HepG2 (cell line): ENCODE results near the gene CLEC4M. TPM values are rescaled to one million over a fixed set of nuclear protein-coding genes. Genes with fewer than 3 reads are reported as not detected.

ENCODE experiments used
- ATAC-seq: fragments of 200-7000 bp; cut with Tn5 transposase; 3 replicates; pipeline ENCODE4 v1.9.1; 2020; ENCODE audit warnings: mild to moderate bottlenecking, moderate library complexity
- BruUV-seq: library from RNA; stranded (reverse); fragments of 400-500 nt; replicated peaks from 2 replicates; lab custom pipeline; 2021; lab: Mats Ljungman, UMichigan
- CTCF ChIA-PET: fragments of 300-600 bp; formaldehyde crosslinking; extraction: SDS; loops from one replicate; lab custom pipeline; 2021; ENCODE audit warnings: low total read pairs, inconsistent platforms, low intra/inter-chr PET ratio; lab: Yijun Ruan, JAX
- POLR2A ChIA-PET: fragments of 350-600 bp; sonication (Branson Sonifier 250); formaldehyde crosslinking; loops from one replicate; lab custom pipeline; 2020; ENCODE audit warnings: antibody characterized with exemption, inconsistent platforms; lab: Yijun Ruan, JAX
- DNase-seq: peaks from one replicate; pipeline ENCODE4 v3.0.0-alpha.2; 2015; ENCODE audit warnings: low spot score
- FAIRE-seq: peaks from 3 replicates; lab custom pipeline; 2011; peaks lifted over from hg19 to GRCh38; lab: Jason Lieb, UNC
- H2AFZ ChIP-seq: one replicate; pipeline ENCODE4 v1.6.1; 2011; ENCODE audit warnings: low read length, inconsistent platforms
- H3K27ac ChIP-seq: fragments of 300-600 bp; 3 replicates; pipeline ENCODE4 v1.8.0; 2011; ENCODE audit warnings: mixed run types, mild to moderate bottlenecking, mixed read lengths, low read length, inconsistent platforms; ENCODE audit not compliant: insufficient read depth; ENCODE audit errors: extremely low read length
- H3K27me3 ChIP-seq, 2 experiments: fragments of 200-600 bp in 1 of 2; 2 replicates in 1 of 2; 3 replicates in 1 of 2; pipeline versions ENCODE4 v1.6.0 to v1.8.0; 2011; ENCODE audit warnings: low read length in 2 of 2, mild to moderate bottlenecking in 2 of 2, moderate library complexity in 2 of 2, inconsistent platforms in 1 of 2; ENCODE audit not compliant: insufficient read depth in 2 of 2, control insufficient read depth in 1 of 2
- H3K36me3 ChIP-seq, 2 experiments: fragments of 200-600 bp in 1 of 2; replicated peaks in 1 of 2; 2 replicates in 1 of 2; 3 replicates in 1 of 2; pipeline versions ENCODE4 v1.5.1 to v1.8.0; 2011; ENCODE audit warnings: low read length in 2 of 2, inconsistent platforms in 1 of 2; ENCODE audit not compliant: insufficient read depth in 2 of 2, control insufficient read depth in 1 of 2
- H3K4me1 ChIP-seq: 2 replicates; pipeline ENCODE4 v1.5.1; 2012; ENCODE audit warnings: low read length, inconsistent platforms; ENCODE audit not compliant: insufficient read depth
- H3K4me2 ChIP-seq: 2 replicates; pipeline ENCODE4 v1.6.0; 2011; ENCODE audit warnings: low read depth, low read length, inconsistent platforms
- H3K4me3 ChIP-seq, 3 experiments: fragments of 200-600 bp in 1 of 3; sonication (generic), shearing (Covaris generic) in 1 of 3; replicated peaks in 1 of 3; 2 replicates each; pipeline ENCODE4 v1.5.1; 2011 to 2016; ENCODE audit warnings: low read length in 3 of 3, inconsistent platforms in 2 of 3, low read depth in 2 of 3, mild to moderate bottlenecking in 2 of 3, control low read depth in 1 of 3, mixed read lengths in 1 of 3; ENCODE audit not compliant: insufficient read depth in 1 of 3
- H3K79me2 ChIP-seq: one replicate; pipeline ENCODE4 v1.6.1; 2011; ENCODE audit warnings: low read length, inconsistent platforms; ENCODE audit not compliant: insufficient read depth
- H3K9ac ChIP-seq: 2 replicates; pipeline ENCODE4 v1.6.0; 2011; ENCODE audit warnings: mild to moderate bottlenecking, low read depth, low read length, inconsistent platforms; ENCODE audit not compliant: insufficient read depth
- H3K9me3 ChIP-seq: 2 replicates; pipeline ENCODE4 v1.5.1; 2012; ENCODE audit warnings: mild to moderate bottlenecking, low read length
- H4K20me1 ChIP-seq: 2 replicates; pipeline ENCODE4 v1.6.0; 2011; ENCODE audit warnings: inconsistent platforms, mild to moderate bottlenecking, low read length, moderate library complexity; ENCODE audit not compliant: insufficient read depth
- ISX ChIP-seq: sonication (generic); formaldehyde crosslinking; conservative IDR thresholded peaks from 2 replicates; pipeline ENCODE4 v1.5.0; 2020; ENCODE audit warnings: missing genetic modification reagents
- JDP2 ChIP-seq: sonication (generic); formaldehyde crosslinking; IDR thresholded peaks from 2 replicates; pipeline ENCODE4 v1.8.1; 2022; ENCODE audit warnings: missing genetic modification reagents, borderline replicate concordance
- MAFK ChIP-seq, 2 experiments: IDR thresholded peaks in 1 of 2; conservative IDR thresholded peaks in 1 of 2; 2 replicates each; pipeline ENCODE4 v1.6.1; 2011; ENCODE audit warnings: improper control_type of control experiment in 2 of 2, low read length in 2 of 2
- MIER3 ChIP-seq: IDR thresholded peaks from 2 replicates; pipeline ENCODE4 v1.6.1; 2016; ENCODE audit warnings: missing compliant biosample characterization, borderline replicate concordance
- REL ChIP-seq: sonication (generic); formaldehyde crosslinking; conservative IDR thresholded peaks from 2 replicates; pipeline ENCODE4 v1.8.0; 2022; ENCODE audit warnings: mild to moderate bottlenecking, missing genetic modification reagents, moderate library complexity
- TGIF2 ChIP-seq: IDR thresholded peaks from 2 replicates; pipeline ENCODE4 v1.6.1; 2016; ENCODE audit warnings: control low read depth, missing compliant biosample characterization
- ZFX ChIP-seq: sonication (generic); formaldehyde crosslinking; IDR thresholded peaks from 2 replicates; pipeline ENCODE4 v1.4.0; 2020; ENCODE audit warnings: mild to moderate bottlenecking, low read depth, missing genetic modification reagents, moderate library complexity
- ZNF382 ChIP-seq: sonication (generic); formaldehyde crosslinking; IDR thresholded peaks from 2 replicates; pipeline ENCODE4 v1.5.0; 2020; ENCODE audit warnings: missing genetic modification reagents, mild to moderate bottlenecking, borderline replicate concordance
- ZNF629 ChIP-seq: sonication (generic); formaldehyde crosslinking; conservative IDR thresholded peaks from 2 replicates; pipeline ENCODE4 v1.5.0; 2020; ENCODE audit warnings: missing genetic modification reagents
- ZNF720 ChIP-seq: sonication (generic); formaldehyde crosslinking; IDR thresholded peaks from 2 replicates; pipeline ENCODE4 v1.4.0; 2020; ENCODE audit warnings: missing genetic modification reagents
- ZNF746 ChIP-seq: sonication (generic); formaldehyde crosslinking; IDR thresholded peaks from 2 replicates; pipeline ENCODE4 v1.8.0; 2022; ENCODE audit warnings: mild to moderate bottlenecking, missing genetic modification reagents
- ZNF879 ChIP-seq: sonication (generic); formaldehyde crosslinking; IDR thresholded peaks from 2 replicates; pipeline ENCODE4 v1.8.1; 2023; ENCODE audit warnings: missing genetic modification reagents
- WGBS: methylation state at CpG from one replicate; pipeline ENCODE4 v1.1.6; 2017; ENCODE audit warnings: low lambda C conversion rate; 5-methylcytosine and 5-hydroxymethylcytosine counted together
- in situ Hi-C: cut with HindIII; loops from 2 replicates; pipeline ENCODE4 v1.10.0; 2017; ENCODE audit warnings: low pct_unique_long_range_greater_than_20kb; ENCODE audit not compliant: extremely low pct_ligation_motif_present
- intact Hi-C: fragments of 100-400 bp; cut with micrococcal nuclease; formaldehyde crosslinking; loops from one replicate; pipeline ENCODE4 v1.10.0; 2022; ENCODE audit not compliant: unreplicated experiment
- polyA plus RNA-seq, 8 experiments: library from polyadenylated mRNA; depleted of rRNA in 3 of 8; stranded (reverse) in 7 of 8; unstranded in 1 of 8; fragments of >200 nt; fragmentation: Illumina TruSeq in 4 of 8; extraction: Trizol in 4 of 8; gene quantifications; 2 replicates each; pipeline versions ENCODE4 v1.2.1 to v1.2.3, GENCODE V29; 2011 to 2016; ENCODE audit warnings: low read depth in 4 of 8, missing spikeins in 1 of 8, mixed read lengths in 1 of 8; ENCODE audit not compliant: insufficient read depth in 1 of 8
- total RNA-seq, 5 experiments: library from RNA; depleted of rRNA; stranded (reverse); fragments of >200 nt; fragmentation: Illumina TruSeq; extraction: Trizol; gene quantifications; 2 replicates each; pipeline ENCODE4 v1.2.3, GENCODE V29; 2016; ENCODE audit warnings: low read depth in 1 of 5
- TF ChIP-seq, protein P1 (sequence below): sonication (generic); formaldehyde crosslinking; IDR thresholded peaks from 2 replicates; pipeline ENCODE4 v1.8.0; 2022; ENCODE audit warnings: mild to moderate bottlenecking, missing genetic modification reagents, moderate library complexity
- TF ChIP-seq, protein P2 (sequence below): sonication (generic); formaldehyde crosslinking; IDR thresholded peaks from 2 replicates; pipeline ENCODE4 v1.4.0; 2020; ENCODE audit warnings: missing genetic modification reagents
- TF ChIP-seq, protein P3 (sequence below): sonication (generic); formaldehyde crosslinking; IDR thresholded peaks from 2 replicates; pipeline ENCODE4 v1.8.0; 2022; ENCODE audit warnings: mild to moderate bottlenecking, missing genetic modification reagents, moderate library complexity
- TF ChIP-seq, protein P4 (sequence below): sonication (generic); formaldehyde crosslinking; IDR thresholded peaks from 2 replicates; pipeline ENCODE4 v1.8.0; 2022; ENCODE audit warnings: missing genetic modification reagents, mild to moderate bottlenecking, moderate library complexity, borderline replicate concordance
- TF ChIP-seq, protein P5 (sequence below): sonication (generic); formaldehyde crosslinking; conservative IDR thresholded peaks from 2 replicates; pipeline ENCODE4 v1.4.0; 2020; ENCODE audit warnings: missing genetic modification reagents

CLEC4M gene
- total and polyA plus RNA-seq, 2 of the 13 experiments (the other 11 are each of a cell fraction or from before 2014, with no cell fraction given): not detected

DNA sequence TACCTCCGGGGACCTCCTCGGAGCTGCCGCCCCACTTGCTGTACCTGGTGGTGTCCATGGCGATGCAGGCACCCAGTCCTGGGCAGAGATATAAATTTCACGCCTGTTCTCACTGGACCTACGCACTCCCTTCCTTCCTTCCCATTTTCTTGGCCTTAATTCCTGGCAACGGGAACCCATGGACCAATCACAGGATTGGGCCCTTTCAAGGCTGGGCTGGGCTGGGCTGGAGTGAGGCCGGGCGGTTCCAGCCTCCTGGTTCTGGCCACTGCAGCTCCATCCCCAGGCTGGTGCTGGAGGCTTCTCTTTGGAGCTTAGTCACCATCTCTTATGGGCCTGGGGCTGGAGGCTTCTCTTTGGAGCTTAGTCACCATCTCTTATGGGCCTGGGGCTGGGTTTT is 31.0 kb upstream of the CLEC4M start, which contains the start of gene CLEC4G:
CLEC4G (minus strand) TSS at position 66 of the 400 bp plus-strand sequence; CDS start at position 58, 8 bp downstream.
- Histone ChIP-seq H3K9me3 (no peaks in the 10 kb centered on the region), H3K27ac (no peak within 1 kb of the TSS), H3K9ac (no peak within 1 kb of the TSS), H3K4me3 (no peak within 1 kb of the TSS), H3K27me3 (peaks cover 1 to 31% of the 10 kb centered on the region in 2 experiments; a peak in 3 of 5 replicates), H3K4me2 (no peak within 1 kb of the TSS), H3K4me1 (0 out of 2 replicates have a peak, but pooled peaks cover under 1% of the 10 kb centered on the region), H3K36me3 (no peaks in the 10 kb centered on the region), H3K79me2 (no peaks in the 10 kb centered on the region), H2AFZ (no peak within 1 kb of the TSS), H4K20me1 (no peaks in the 10 kb centered on the region)
- in situ Hi-C loops (no loop called here), intact Hi-C loops (no loop called here)
- ChIA-PET POLR2A (no interaction called here), CTCF (no interaction called here)
- ATAC-seq (no peak), FAIRE-seq (no peak), DNase-seq (no peak)
- BruUV-seq: no TSS peak
- TF ChIP-seq ISX (no peak), ZFX (CRISPR knock-in tag) (no peak), ZNF629 (CRISPR knock-in tag) (no peak), TGIF2 (no peak), ZNF879 (CRISPR knock-in tag) (no peak), ZNF382 (CRISPR knock-in tag) (no peak), ZNF746 (no peak), JDP2 (CRISPR knock-in tag) (no peak), MAFK (conservative IDR thresholded peaks at IDR 0.05 in 1 of 2, IDR thresholded peaks at IDR 0.05 in 1 of 2; ENCODE audit: low read length in 2 of 2) (no peak), MIER3 (CRISPR knock-in tag) (no peak), REL (CRISPR knock-in tag) (no peak), ZNF720 (CRISPR knock-in tag) (no peak)
- TF ChIP-seq, protein P1, sequence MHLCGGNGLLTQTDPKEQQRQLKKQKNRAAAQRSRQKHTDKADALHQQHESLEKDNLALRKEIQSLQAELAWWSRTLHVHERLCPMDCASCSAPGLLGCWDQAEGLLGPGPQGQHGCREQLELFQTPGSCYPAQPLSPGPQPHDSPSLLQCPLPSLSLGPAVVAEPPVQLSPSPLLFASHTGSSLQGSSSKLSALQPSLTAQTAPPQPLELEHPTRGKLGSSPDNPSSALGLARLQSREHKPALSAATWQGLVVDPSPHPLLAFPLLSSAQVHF (CRISPR knock-in tag): no peak
- TF ChIP-seq, protein P2, sequence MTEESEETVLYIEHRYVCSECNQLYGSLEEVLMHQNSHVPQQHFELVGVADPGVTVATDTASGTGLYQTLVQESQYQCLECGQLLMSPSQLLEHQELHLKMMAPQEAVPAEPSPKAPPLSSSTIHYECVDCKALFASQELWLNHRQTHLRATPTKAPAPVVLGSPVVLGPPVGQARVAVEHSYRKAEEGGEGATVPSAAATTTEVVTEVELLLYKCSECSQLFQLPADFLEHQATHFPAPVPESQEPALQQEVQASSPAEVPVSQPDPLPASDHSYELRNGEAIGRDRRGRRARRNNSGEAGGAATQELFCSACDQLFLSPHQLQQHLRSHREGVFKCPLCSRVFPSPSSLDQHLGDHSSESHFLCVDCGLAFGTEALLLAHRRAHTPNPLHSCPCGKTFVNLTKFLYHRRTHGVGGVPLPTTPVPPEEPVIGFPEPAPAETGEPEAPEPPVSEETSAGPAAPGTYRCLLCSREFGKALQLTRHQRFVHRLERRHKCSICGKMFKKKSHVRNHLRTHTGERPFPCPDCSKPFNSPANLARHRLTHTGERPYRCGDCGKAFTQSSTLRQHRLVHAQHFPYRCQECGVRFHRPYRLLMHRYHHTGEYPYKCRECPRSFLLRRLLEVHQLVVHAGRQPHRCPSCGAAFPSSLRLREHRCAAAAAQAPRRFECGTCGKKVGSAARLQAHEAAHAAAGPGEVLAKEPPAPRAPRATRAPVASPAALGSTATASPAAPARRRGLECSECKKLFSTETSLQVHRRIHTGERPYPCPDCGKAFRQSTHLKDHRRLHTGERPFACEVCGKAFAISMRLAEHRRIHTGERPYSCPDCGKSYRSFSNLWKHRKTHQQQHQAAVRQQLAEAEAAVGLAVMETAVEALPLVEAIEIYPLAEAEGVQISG: no peak
- TF ChIP-seq, protein P3, sequence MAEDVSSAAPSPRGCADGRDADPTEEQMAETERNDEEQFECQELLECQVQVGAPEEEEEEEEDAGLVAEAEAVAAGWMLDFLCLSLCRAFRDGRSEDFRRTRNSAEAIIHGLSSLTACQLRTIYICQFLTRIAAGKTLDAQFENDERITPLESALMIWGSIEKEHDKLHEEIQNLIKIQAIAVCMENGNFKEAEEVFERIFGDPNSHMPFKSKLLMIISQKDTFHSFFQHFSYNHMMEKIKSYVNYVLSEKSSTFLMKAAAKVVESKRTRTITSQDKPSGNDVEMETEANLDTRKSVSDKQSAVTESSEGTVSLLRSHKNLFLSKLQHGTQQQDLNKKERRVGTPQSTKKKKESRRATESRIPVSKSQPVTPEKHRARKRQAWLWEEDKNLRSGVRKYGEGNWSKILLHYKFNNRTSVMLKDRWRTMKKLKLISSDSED (CRISPR knock-in tag): no peak
- TF ChIP-seq, protein P4, sequence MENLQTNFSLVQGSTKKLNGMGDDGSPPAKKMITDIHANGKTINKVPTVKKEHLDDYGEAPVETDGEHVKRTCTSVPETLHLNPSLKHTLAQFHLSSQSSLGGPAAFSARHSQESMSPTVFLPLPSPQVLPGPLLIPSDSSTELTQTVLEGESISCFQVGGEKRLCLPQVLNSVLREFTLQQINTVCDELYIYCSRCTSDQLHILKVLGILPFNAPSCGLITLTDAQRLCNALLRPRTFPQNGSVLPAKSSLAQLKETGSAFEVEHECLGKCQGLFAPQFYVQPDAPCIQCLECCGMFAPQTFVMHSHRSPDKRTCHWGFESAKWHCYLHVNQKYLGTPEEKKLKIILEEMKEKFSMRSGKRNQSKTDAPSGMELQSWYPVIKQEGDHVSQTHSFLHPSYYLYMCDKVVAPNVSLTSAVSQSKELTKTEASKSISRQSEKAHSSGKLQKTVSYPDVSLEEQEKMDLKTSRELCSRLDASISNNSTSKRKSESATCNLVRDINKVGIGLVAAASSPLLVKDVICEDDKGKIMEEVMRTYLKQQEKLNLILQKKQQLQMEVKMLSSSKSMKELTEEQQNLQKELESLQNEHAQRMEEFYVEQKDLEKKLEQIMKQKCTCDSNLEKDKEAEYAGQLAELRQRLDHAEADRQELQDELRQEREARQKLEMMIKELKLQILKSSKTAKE (CRISPR knock-in tag): no peak
- TF ChIP-seq, protein P5, sequence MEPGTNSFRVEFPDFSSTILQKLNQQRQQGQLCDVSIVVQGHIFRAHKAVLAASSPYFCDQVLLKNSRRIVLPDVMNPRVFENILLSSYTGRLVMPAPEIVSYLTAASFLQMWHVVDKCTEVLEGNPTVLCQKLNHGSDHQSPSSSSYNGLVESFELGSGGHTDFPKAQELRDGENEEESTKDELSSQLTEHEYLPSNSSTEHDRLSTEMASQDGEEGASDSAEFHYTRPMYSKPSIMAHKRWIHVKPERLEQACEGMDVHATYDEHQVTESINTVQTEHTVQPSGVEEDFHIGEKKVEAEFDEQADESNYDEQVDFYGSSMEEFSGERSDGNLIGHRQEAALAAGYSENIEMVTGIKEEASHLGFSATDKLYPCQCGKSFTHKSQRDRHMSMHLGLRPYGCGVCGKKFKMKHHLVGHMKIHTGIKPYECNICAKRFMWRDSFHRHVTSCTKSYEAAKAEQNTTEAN (CRISPR knock-in tag): no peak
- 33% methylated on average over 9 of the region's 9 CpGs for WGBS
